H9 (cell line): Measurements from ENCODE around the gene PATL1. TPM values are rescaled to one million over a fixed set of nuclear protein-coding genes. Genes with fewer than 3 reads are reported as not detected.

Experiments used
- DNase-seq: peaks from one replicate; pipeline ENCODE4 v3.0.0-alpha.2; 2017
- H2AFZ ChIP-seq: one replicate; pipeline ENCODE4 v1.6.1; 2013; ENCODE audit warnings: mild to moderate bottlenecking, low read length, control low read depth, moderate library complexity
- H2AK5ac ChIP-seq: 2 replicates; pipeline ENCODE4 v1.6.1; 2013; ENCODE audit warnings: low read length, control low read depth, mixed read lengths; ENCODE audit not compliant: insufficient read length
- H2BK120ac ChIP-seq: one replicate; pipeline ENCODE4 v1.6.1; 2013; ENCODE audit warnings: low read depth, mild to moderate bottlenecking, low read length, control low read depth, inconsistent platforms; ENCODE audit not compliant: poor library complexity, severe bottlenecking
- H2BK12ac ChIP-seq: 2 replicates; pipeline ENCODE4 v1.6.1; 2013; ENCODE audit warnings: low read length, control low read depth, mixed read lengths, low read depth; ENCODE audit not compliant: insufficient read length
- H2BK15ac ChIP-seq: 2 replicates; pipeline ENCODE4 v1.6.1; 2013; ENCODE audit warnings: low read depth, low read length, control low read depth
- H2BK20ac ChIP-seq: one replicate; pipeline ENCODE4 v1.6.1; 2013; ENCODE audit warnings: low read depth, mild to moderate bottlenecking, low read length, control low read depth, inconsistent platforms; ENCODE audit not compliant: poor library complexity, severe bottlenecking
- H2BK5ac ChIP-seq: 2 replicates; pipeline ENCODE4 v1.6.1; 2013; ENCODE audit warnings: low read length, control low read depth, mixed read lengths; ENCODE audit not compliant: insufficient read length
- H3K14ac ChIP-seq: 2 replicates; pipeline ENCODE4 v1.6.1; 2013; ENCODE audit warnings: low read length, control low read depth; ENCODE audit not compliant: insufficient read depth
- H3K18ac ChIP-seq: 2 replicates; pipeline ENCODE4 v1.6.1; 2013; ENCODE audit warnings: low read depth, mild to moderate bottlenecking, mixed read lengths, low read length, control low read depth; ENCODE audit not compliant: insufficient read length
- H3K23ac ChIP-seq: 2 replicates; pipeline ENCODE4 v1.6.1; 2013; ENCODE audit warnings: low read length, control low read depth, mixed read lengths, low read depth; ENCODE audit not compliant: insufficient read length
- H3K23me2 ChIP-seq: 2 replicates; pipeline ENCODE4 v1.6.1; 2013; ENCODE audit warnings: low read depth, mild to moderate bottlenecking, mixed read lengths, low read length, control low read depth; ENCODE audit not compliant: insufficient read length, poor library complexity, severe bottlenecking
- H3K27ac ChIP-seq: 2 replicates; pipeline ENCODE4 v1.5.1; 2013; ENCODE audit warnings: low read length, control low read depth, mixed read lengths, low read depth; ENCODE audit not compliant: insufficient read length
- H3K27me3 ChIP-seq: 2 replicates; pipeline ENCODE4 v1.6.1; 2013; ENCODE audit warnings: low read length, control low read depth, inconsistent platforms; ENCODE audit not compliant: insufficient read depth
- H3K4ac ChIP-seq: 2 replicates; pipeline ENCODE4 v1.6.1; 2013; ENCODE audit warnings: low read depth, mild to moderate bottlenecking, control low read depth, inconsistent platforms, low read length, moderate library complexity
- H3K4me1 ChIP-seq: 2 replicates; pipeline ENCODE4 v1.6.1; 2013; ENCODE audit warnings: low read length, control low read depth, inconsistent platforms; ENCODE audit not compliant: insufficient read depth
- H3K4me2 ChIP-seq: 2 replicates; pipeline ENCODE4 v1.6.1; 2013; ENCODE audit warnings: low read length, control low read depth, mixed read lengths; ENCODE audit not compliant: insufficient read length, insufficient read depth
- H3K56ac ChIP-seq: 2 replicates; pipeline ENCODE4 v1.6.1; 2013; ENCODE audit warnings: low read depth, mild to moderate bottlenecking, mixed read lengths, low read length, control low read depth; ENCODE audit not compliant: insufficient read length
- H3K79me1 ChIP-seq: 2 replicates; pipeline ENCODE4 v1.6.1; 2013; ENCODE audit warnings: low read depth, mild to moderate bottlenecking, moderate library complexity, low read length, control low read depth, inconsistent platforms; ENCODE audit not compliant: insufficient read depth, poor library complexity, severe bottlenecking
- H3K79me2 ChIP-seq: 2 replicates; pipeline ENCODE4 v1.6.1; 2013; ENCODE audit warnings: low read length, control low read depth, inconsistent platforms; ENCODE audit not compliant: insufficient read depth
- H3K9ac ChIP-seq: 2 replicates; pipeline ENCODE4 v1.6.1; 2013; ENCODE audit warnings: low read length, control low read depth, mixed read lengths; ENCODE audit not compliant: insufficient read length; ENCODE audit errors: extremely low read depth
- H3K9me3 ChIP-seq: one replicate; pipeline ENCODE4 v1.6.1; 2013; ENCODE audit warnings: low read depth, low read length, inconsistent platforms; ENCODE audit not compliant: control insufficient read depth
- H3T11ph ChIP-seq: one replicate; pipeline ENCODE4 v1.6.1; 2013; ENCODE audit warnings: mild to moderate bottlenecking, low read length, control low read depth, inconsistent platforms
- H4K20me1 ChIP-seq: one replicate; pipeline ENCODE4 v1.6.1; 2013; ENCODE audit not compliant: control insufficient read depth, insufficient read length, insufficient read depth
- H4K5ac ChIP-seq: 2 replicates; pipeline ENCODE4 v1.6.1; 2013; ENCODE audit warnings: low read depth, mild to moderate bottlenecking, mixed read lengths, low read length, control low read depth; ENCODE audit not compliant: insufficient read length
- H4K8ac ChIP-seq: replicated peaks from 2 replicates; pipeline ENCODE4 v1.6.1; 2013; ENCODE audit warnings: low read length, control low read depth, mixed read lengths, low read depth; ENCODE audit not compliant: insufficient read length
- H4K91ac ChIP-seq: 2 replicates; pipeline ENCODE4 v1.6.1; 2013; ENCODE audit warnings: low read depth, mild to moderate bottlenecking, moderate library complexity, mixed read lengths, low read length, control low read depth; ENCODE audit not compliant: insufficient read length
- H3K27ac Mint-ChIP-seq, 3 experiments: 2 replicates in 2 of 3; 3 replicates in 1 of 3; pipeline ENCODE4 v1.8.0; 2020 to 2021; ENCODE audit warnings: mixed read lengths in 3 of 3, mild to moderate bottlenecking in 1 of 3, moderate library complexity in 1 of 3
- H3K27me3 Mint-ChIP-seq: 2 replicates; pipeline ENCODE4 v1.8.0; 2021; ENCODE audit warnings: low read depth, mild to moderate bottlenecking, moderate library complexity, mixed read lengths
- H3K36me3 Mint-ChIP-seq, 3 experiments: 2 replicates in 2 of 3; 3 replicates in 1 of 3; pipeline ENCODE4 v1.8.0; 2020 to 2021; ENCODE audit warnings: low read depth in 3 of 3, mixed read lengths in 3 of 3; ENCODE audit not compliant: insufficient read depth in 1 of 3
- H3K4me1 Mint-ChIP-seq, 2 experiments: 2 replicates each; pipeline ENCODE4 v1.8.0; 2020; ENCODE audit warnings: mixed read lengths in 2 of 2
- H3K4me3 Mint-ChIP-seq, 2 experiments: 2 replicates in 1 of 2; 3 replicates in 1 of 2; pipeline ENCODE4 v1.8.0; 2020 to 2021; ENCODE audit warnings: mild to moderate bottlenecking in 2 of 2, mixed read lengths in 2 of 2, moderate library complexity in 1 of 2
- H3K9me3 Mint-ChIP-seq, 2 experiments: 2 replicates in 1 of 2; 3 replicates in 1 of 2; pipeline ENCODE4 v1.8.0; 2020; ENCODE audit warnings: mild to moderate bottlenecking in 2 of 2, mixed read lengths in 2 of 2, moderate library complexity in 1 of 2
- WGBS: extraction: QIAGEN DNeasy Blood & Tissue Kit; methylation state at CpG from one replicate; pipeline ENCODE4 v1.1.7; 2013; ENCODE audit warnings: missing lambda C conversion rate, low lambda C conversion rate, mixed read lengths; ENCODE audit not compliant: insufficient read length; ENCODE audit errors: extremely low coverage; 5-methylcytosine and 5-hydroxymethylcytosine counted together
- total RNA-seq: library from RNA; stranded (reverse); gene quantifications from 2 replicates; pipeline ENCODE4 v1.2.1, GENCODE V29; 2021
- TF ChIP-seq, protein P1 (sequence below): fragments of 200-600 bp; sonication (generic); conservative IDR thresholded peaks from 3 replicates; pipeline ENCODE4 v1.8.0; 2021; ENCODE audit warnings: antibody characterized with exemption, mild to moderate bottlenecking

The PATL1 gene
- total RNA-seq, 1 experiment from 2014 or later: 31.4 TPM

DNA sequence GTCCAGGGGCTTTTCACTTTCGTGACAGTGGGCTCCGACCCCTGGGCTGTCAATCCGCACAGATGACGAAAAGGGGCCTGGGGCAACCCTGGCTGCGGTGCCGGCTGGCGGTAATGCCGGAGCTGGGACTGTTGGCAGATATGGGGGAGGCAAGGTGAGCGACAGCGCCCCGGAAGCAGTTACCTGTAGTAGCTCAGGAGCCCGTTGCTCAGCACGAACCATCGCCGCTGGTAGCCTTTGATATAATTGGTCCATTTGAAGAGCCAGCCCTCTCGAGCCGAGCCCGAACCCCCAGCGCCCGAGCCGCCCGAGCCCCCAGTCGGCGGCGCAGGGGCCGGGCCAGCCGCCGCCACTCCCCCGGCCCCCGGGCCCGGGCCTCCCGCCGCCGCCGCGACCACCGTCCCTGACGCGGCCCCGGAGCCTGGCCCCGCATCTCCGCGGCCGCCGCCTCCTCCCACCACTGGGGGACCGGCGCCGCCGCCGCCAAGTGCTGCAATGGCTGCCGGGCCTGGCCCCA, 53.7 kb downstream of the PATL1 start:
- Histone ChIP-seq H3K27ac (no peak overlapping the region), H3K14ac (no peak overlapping the region), H2BK5ac (no peak overlapping the region), H3K56ac (no peak overlapping the region), H3K18ac (no peak overlapping the region), H4K5ac (no peak overlapping the region), H3K23me2 (peaks cover 10% of the 10 kb centered on the region), H2BK20ac (no peak overlapping the region), H3K4ac (no peak overlapping the region), H2AFZ (no peak overlapping the region), H3T11ph (no peak overlapping the region), H4K8ac (no peak overlapping the region), H3K79me1 (peaks cover 3% of the 10 kb centered on the region), H4K91ac (no peak overlapping the region), H3K9me3 (no peaks in the 10 kb centered on the region), H3K9ac (peak overlapping the region; percentile 39), H2BK12ac (no peak overlapping the region), H2BK15ac (no peak overlapping the region), H3K23ac (no peak overlapping the region), H2BK120ac (no peak overlapping the region), H3K4me1 (peaks cover 2% of the 10 kb centered on the region; the same call in 1 of the 2 replicates), H2AK5ac (no peak overlapping the region), H3K4me2 (peak overlapping the region; percentile 88), H4K20me1 (no peaks in the 10 kb centered on the region), H3K27me3 (no peaks in the 10 kb centered on the region), H3K79me2 (peaks cover 16% of the 10 kb centered on the region; the same call in 1 of the 2 replicates)
- Mint-ChIP-seq H3K4me1 (peaks cover 12 to 14% of the 10 kb centered on the region in 2 experiments), H3K36me3 (peaks cover 0 to 17% (median 10%) of the 10 kb centered on the region in 3 experiments; a peak in 4 of 7 replicates), H3K9me3 (no peaks in the 10 kb centered on the region; a peak in 1 of 5 replicates), H3K27me3 (no peaks in the 10 kb centered on the region), H3K4me3 (peak overlapping the region; percentile 89 to 93), H3K27ac (peak overlapping the region; percentile 3 to 84 (median 50); a peak in 3 of 7 replicates)
- peak; percentile 39 for DNase-seq
- TF ChIP-seq, protein P1, sequence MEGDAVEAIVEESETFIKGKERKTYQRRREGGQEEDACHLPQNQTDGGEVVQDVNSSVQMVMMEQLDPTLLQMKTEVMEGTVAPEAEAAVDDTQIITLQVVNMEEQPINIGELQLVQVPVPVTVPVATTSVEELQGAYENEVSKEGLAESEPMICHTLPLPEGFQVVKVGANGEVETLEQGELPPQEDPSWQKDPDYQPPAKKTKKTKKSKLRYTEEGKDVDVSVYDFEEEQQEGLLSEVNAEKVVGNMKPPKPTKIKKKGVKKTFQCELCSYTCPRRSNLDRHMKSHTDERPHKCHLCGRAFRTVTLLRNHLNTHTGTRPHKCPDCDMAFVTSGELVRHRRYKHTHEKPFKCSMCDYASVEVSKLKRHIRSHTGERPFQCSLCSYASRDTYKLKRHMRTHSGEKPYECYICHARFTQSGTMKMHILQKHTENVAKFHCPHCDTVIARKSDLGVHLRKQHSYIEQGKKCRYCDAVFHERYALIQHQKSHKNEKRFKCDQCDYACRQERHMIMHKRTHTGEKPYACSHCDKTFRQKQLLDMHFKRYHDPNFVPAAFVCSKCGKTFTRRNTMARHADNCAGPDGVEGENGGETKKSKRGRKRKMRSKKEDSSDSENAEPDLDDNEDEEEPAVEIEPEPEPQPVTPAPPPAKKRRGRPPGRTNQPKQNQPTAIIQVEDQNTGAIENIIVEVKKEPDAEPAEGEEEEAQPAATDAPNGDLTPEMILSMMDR: no peak
- no CpG with 5 or more reads among the region's 51 CpGs for WGBS
